ENCODE results near the gene TMEM9B. TPM values are rescaled to one million over a fixed set of nuclear protein-coding genes. Genes with fewer than 3 reads are reported as not detected.

Gene TMEM9B
- total RNA-seq, 1 donor from 2014 or later = 26.8 TPM

- Histone ChIP-seq H3K9me3 (no peaks in the 10 kb centered on the region), H3K27me3 (no peaks in the 10 kb centered on the region), H3K27ac (no peak overlapping the region), H3K4me1 (no peaks in the 10 kb centered on the region), H3K4me3 (no peak overlapping the region), H3K36me3 (no peaks in the 10 kb centered on the region)
- DNase-seq (ENCODE audit: extremely low spot score in 2 of 2) = no peak
- intact Hi-C loops (cut with DNase I) = no loop called here
- no peak for TF ChIP-seq POLR2AphosphoS5 (IDR thresholded peaks at IDR 0.05; ENCODE audit: insufficient read depth in 1 of 2, low read depth in 1 of 2)
- TF ChIP-seq POLR2A (IDR thresholded peaks at IDR 0.05) = no peak
These were observed 7.7 kb upstream of the TMEM9B start for GRCh38 chr11:8971924-8972316.

DNA sequence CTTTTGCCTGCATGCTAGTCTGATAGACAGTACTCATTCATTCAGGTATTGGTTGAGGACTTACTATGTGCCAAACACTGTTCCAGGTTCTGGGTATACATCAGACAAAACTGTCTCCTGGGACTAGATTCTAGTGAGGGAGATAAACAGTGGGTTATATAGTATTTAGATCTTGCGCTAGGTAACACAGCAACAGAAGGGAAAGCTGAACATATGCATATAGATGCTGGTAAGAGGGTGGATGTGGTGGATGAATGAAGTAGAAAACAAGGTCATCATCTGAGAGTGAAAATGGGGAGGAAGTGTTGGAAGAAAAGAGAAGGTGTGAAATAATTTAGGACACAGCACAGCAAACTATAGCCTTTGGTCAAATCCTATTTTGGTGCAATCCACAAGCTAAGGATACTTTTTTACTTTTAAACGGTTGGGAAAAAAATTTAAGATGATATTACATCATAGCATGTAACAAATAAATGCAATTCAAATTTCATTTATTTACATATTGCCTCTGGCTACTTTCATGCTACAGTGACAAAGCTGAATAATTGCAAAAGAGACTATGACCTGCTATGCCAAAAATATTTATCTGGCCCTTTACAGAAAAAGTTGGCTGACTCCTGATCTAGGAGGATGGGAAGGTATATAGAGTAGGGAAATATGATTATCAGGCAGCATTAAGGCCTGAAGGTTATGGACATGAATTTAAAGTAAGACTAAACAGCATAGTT is 7.1 kb upstream of the TMEM9B start:
- H3K27ac ChIP-seq = no peak overlapping the region
- intact Hi-C loops (cut with DNase I) = no loop called here
- H3K4me1 ChIP-seq = no peaks in the 10 kb centered on the region
- H3K9me3 ChIP-seq = no peaks in the 10 kb centered on the region
- DNase-seq (ENCODE audit: extremely low spot score in 2 of 2) = no peak
- no peak overlapping the region for H3K4me3 ChIP-seq
- no peaks in the 10 kb centered on the region for H3K27me3 ChIP-seq
- TF ChIP-seq CTCF (IDR thresholded peaks at IDR 0.05) (no peak), POLR2AphosphoS5 (IDR thresholded peaks at IDR 0.05; ENCODE audit: insufficient read depth in 1 of 2, low read depth in 1 of 2) (no peak)
- no peaks in the 10 kb centered on the region for H3K36me3 ChIP-seq

DNA sequence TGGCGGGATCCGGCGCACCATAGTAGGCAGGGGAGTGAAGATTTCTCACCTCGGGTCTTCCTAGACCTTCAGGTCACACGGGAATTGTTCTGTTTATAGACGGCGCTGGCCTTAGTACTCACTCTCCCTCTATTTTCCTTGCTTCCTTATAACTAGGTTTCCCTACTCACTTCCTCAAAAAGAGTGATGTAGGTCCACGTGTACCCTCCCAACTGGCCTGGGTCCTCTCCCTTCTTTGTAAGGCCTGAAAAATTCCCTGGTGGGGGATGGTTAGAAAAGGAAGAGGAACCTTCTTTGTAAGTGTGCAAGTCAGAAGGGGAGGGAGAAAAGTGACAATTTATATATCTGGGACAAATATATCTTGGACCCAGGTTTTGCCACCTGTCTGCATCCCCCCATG is 2.9 kb upstream of the TMEM9B start:
- no peaks in the 10 kb centered on the region for H3K36me3 ChIP-seq
- TF ChIP-seq CTCF (IDR thresholded peaks at IDR 0.05) = no peak
- TF ChIP-seq POLR2AphosphoS5 (IDR thresholded peaks at IDR 0.05; ENCODE audit: insufficient read depth in 1 of 2, low read depth in 1 of 2) = no peak
- TF ChIP-seq POLR2A (IDR thresholded peaks at IDR 0.05) = no peak
- H3K9me3 ChIP-seq = no peaks in the 10 kb centered on the region
- H3K27me3 ChIP-seq = no peaks in the 10 kb centered on the region
- DNase-seq (ENCODE audit: extremely low spot score in 2 of 2) = no peak
- H3K4me3 ChIP-seq = no peak overlapping the region
- intact Hi-C loops (cut with DNase I) = loop anchor here (10.0 kb wide), 1 partner anchor 282 kb away; the partner anchor contains the start of genes RPL27A and TRIM66
- H3K4me1 ChIP-seq = peaks cover 22% of the 10 kb centered on the region
- no peak overlapping the region for H3K27ac ChIP-seq

DNA sequence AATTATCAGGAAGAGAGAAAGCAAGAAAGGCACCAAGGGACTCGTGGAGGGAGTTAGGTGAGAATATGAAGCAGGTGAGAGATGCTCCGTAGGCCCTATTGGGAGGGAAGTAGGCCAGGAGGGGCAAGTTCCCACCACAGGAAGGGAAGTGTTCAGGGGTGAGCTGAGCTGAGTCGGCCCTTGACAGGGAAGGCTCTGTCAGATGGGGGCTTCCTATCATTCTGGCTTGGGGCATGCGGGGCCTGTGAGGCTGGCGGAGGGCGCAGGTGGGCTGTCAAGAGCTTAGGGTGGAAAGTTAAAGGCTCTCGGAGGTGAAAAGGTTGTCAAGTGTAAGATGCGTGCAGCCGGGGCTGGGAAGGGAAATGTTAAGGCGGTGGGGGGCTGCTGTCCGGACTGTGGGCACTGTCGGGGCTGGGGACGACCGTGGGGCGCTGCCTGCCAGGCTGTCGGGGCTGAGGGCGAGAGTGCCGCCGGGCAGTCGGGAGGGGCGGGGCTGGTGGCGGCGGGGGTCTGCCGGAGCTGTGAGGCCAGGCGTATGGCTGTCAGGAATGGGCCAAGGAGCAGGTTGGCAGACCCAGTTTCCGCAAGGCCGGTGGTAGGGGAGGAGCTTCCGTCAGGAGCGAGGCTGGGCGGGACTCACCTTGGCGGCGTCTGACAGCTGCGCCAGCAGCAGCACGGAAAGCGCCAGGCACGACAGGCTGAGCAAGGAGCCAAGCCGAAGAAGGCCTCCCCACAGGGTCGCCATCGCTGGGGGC is 496 bp downstream of the TMEM9B start:
- H3K36me3 ChIP-seq = no peaks in the 10 kb centered on the region
- TF ChIP-seq POLR2AphosphoS5 (IDR thresholded peaks at IDR 0.05; ENCODE audit: insufficient read depth in 1 of 2, low read depth in 1 of 2) (no peak), POLR2A (IDR thresholded peaks at IDR 0.05) (no peak), CTCF (IDR thresholded peaks at IDR 0.05) (no peak)
- DNase-seq (ENCODE audit: extremely low spot score in 2 of 2) = peak in 1 of 2 donors; percentile 90
- H3K9me3 ChIP-seq = no peaks in the 10 kb centered on the region
- H3K27ac ChIP-seq = peak overlapping the region; percentile 93
- no peaks in the 10 kb centered on the region for H3K27me3 ChIP-seq
- H3K4me3 ChIP-seq = peak overlapping the region; percentile 89 to 91
- H3K4me1 ChIP-seq = peaks cover 33% of the 10 kb centered on the region
- intact Hi-C loops (cut with DNase I) = loop anchor here (10.0 kb wide), 1 partner anchor 279 kb away; the partner anchor contains the start of genes RPL27A and TRIM66

- Histone ChIP-seq H3K27me3 (no peaks in the 10 kb centered on the region), H3K9me3 (no peaks in the 10 kb centered on the region), H3K27ac (peak overlapping the region; percentile 93), H3K4me3 (no peak overlapping the region), H3K36me3 (no peaks in the 10 kb centered on the region), H3K4me1 (peaks cover 33% of the 10 kb centered on the region)
- DNase-seq (ENCODE audit: extremely low spot score in 2 of 2) = no peak
- intact Hi-C loops (cut with DNase I) = loop anchor here (10.0 kb wide), 1 partner anchor 278 kb away; the partner anchor contains the start of genes RPL27A and TRIM66
- TF ChIP-seq CTCF (IDR thresholded peaks at IDR 0.05) (no peak), POLR2A (IDR thresholded peaks at IDR 0.05) (no peak), POLR2AphosphoS5 (IDR thresholded peaks at IDR 0.05; ENCODE audit: insufficient read depth in 1 of 2, low read depth in 1 of 2) (no peak)
These were observed 1.4 kb downstream of the TMEM9B start for GRCh38 chr11:8962841-8963240.
